DOHH2 (cell line): ENCODE results near the gene UBN1.

Experiments
- H3F3A ChIP-seq: fragments of 200-600 bp; sonication (generic), shearing (Covaris generic); 2 replicates; pipeline ENCODE4 v1.6.0; 2016; ENCODE audit warnings: antibody characterized with exemption, mild to moderate bottlenecking; ENCODE audit not compliant: control insufficient read depth, insufficient read depth
- H3K27ac ChIP-seq: fragments of 200-600 bp; sonication (generic); 2 replicates; pipeline ENCODE4 v1.5.1; 2014; ENCODE audit warnings: low read depth, mild to moderate bottlenecking, low read length, moderate library complexity
- H3K27me3 ChIP-seq: fragments of 200-600 bp; sonication (generic); 2 replicates; pipeline ENCODE4 v1.6.1; 2014; ENCODE audit warnings: mild to moderate bottlenecking, low read length, mixed read lengths; ENCODE audit not compliant: control insufficient read depth
- H3K36me3 ChIP-seq: fragments of 200-600 bp; sonication (generic); 2 replicates; pipeline ENCODE4 v1.6.1; 2014; ENCODE audit warnings: mild to moderate bottlenecking, low read length, moderate library complexity, mixed read lengths; ENCODE audit not compliant: control insufficient read depth
- H3K4me1 ChIP-seq: fragments of 200-600 bp; sonication (generic); 2 replicates; pipeline ENCODE4 v1.6.1; 2014; ENCODE audit warnings: mild to moderate bottlenecking, low read length, mixed read lengths; ENCODE audit not compliant: control insufficient read depth
- H3K4me2 ChIP-seq: fragments of 200-600 bp; sonication (generic); 2 replicates; pipeline ENCODE4 v1.6.0; 2014; ENCODE audit warnings: mild to moderate bottlenecking, low read length, moderate library complexity
- H3K4me3 ChIP-seq: fragments of 200-600 bp; sonication (generic); 2 replicates; pipeline ENCODE4 v1.5.1; 2014; ENCODE audit warnings: mild to moderate bottlenecking, low read length, mixed read lengths
- H3K79me2 ChIP-seq: fragments of 200-600 bp; sonication (generic); 2 replicates; pipeline ENCODE4 v1.6.1; 2014; ENCODE audit warnings: mild to moderate bottlenecking, low read length, mixed read lengths; ENCODE audit not compliant: control insufficient read depth
- H3K9me2 ChIP-seq: fragments of 200-600 bp; sonication (generic); replicated peaks from 2 replicates; pipeline ENCODE4 v1.6.1; 2014; ENCODE audit warnings: mild to moderate bottlenecking, low read length, mixed read lengths; ENCODE audit not compliant: control insufficient read depth
- H3K9me3 ChIP-seq: fragments of 200-600 bp; sonication (generic); 2 replicates; pipeline ENCODE4 v1.6.1; 2014; ENCODE audit warnings: antibody characterized with exemption, low read length, mixed read lengths; ENCODE audit not compliant: control insufficient read depth, insufficient read depth
- H4K20me1 ChIP-seq: fragments of 200-600 bp; sonication (generic); 2 replicates; pipeline ENCODE4 v1.6.0; 2014; ENCODE audit warnings: low read depth, mild to moderate bottlenecking, antibody characterized with exemption, low read length, moderate library complexity; ENCODE audit not compliant: control insufficient read depth, insufficient read depth
- CTCF ChIP-seq: fragments of 200-600 bp; sonication (generic); IDR thresholded peaks from one replicate; pipeline ENCODE4 v1.5.1; 2014; ENCODE audit warnings: antibody characterized with exemption, mild to moderate bottlenecking, low read depth, low read length; ENCODE audit not compliant: poor library complexity, severe bottlenecking
- EZH2phosphoT487 ChIP-seq: fragments of 200-600 bp; sonication (generic); IDR thresholded peaks from 2 replicates; pipeline ENCODE4 v1.6.1; 2017; ENCODE audit warnings: borderline replicate concordance, mild to moderate bottlenecking, antibody characterized with exemption, low read length, moderate library complexity, mixed read lengths

Gene UBN1

DNA sequence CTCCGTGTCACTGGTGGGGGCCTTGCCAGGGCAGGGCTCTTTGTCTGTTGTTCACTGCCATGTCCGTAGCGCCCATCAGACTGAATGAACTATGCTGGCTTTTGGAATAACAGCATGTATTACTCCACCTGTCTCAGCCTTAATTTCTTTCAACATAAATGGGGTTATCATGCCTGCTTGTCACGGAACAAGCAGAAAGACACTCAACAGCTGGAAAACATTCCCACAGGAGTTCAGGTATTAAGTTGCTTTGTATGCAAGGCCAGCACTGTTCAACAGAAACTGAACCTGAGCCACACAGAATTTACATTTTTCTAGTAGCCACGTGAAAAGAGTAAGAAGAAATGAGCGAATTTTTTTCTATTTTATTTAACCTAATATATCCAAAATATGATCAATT, 76.6 kb downstream of the UBN1 start:
- Histone ChIP-seq H3K9me2 (no peaks in the 10 kb centered on the region), H3K4me3 (no peak overlapping the region), H3K36me3 (no peaks in the 10 kb centered on the region), H3K27me3 (no peaks in the 10 kb centered on the region), H3K79me2 (no peaks in the 10 kb centered on the region), H3K4me1 (no peaks in the 10 kb centered on the region), H4K20me1 (no peaks in the 10 kb centered on the region), H3K27ac (no peak overlapping the region), H3K4me2 (no peak overlapping the region), H3F3A (no peaks in the 10 kb centered on the region), H3K9me3 (peaks cover 14% of the 10 kb centered on the region)
- TF ChIP-seq EZH2phosphoT487 (no peak), CTCF (no peak)

GRCh38 chr16:4924593-4925292, 77.5 kb downstream of the UBN1 start:
- no peak overlapping the region for H3K27ac ChIP-seq
- no peaks in the 10 kb centered on the region for H3K79me2 ChIP-seq
- TF ChIP-seq CTCF, result no peak
- no peaks in the 10 kb centered on the region for H3F3A ChIP-seq
- H3K9me2 ChIP-seq, result no peaks in the 10 kb centered on the region
- H3K4me2 ChIP-seq, result no peak overlapping the region
- H3K4me3 ChIP-seq, result no peak overlapping the region
- H4K20me1 ChIP-seq, result no peaks in the 10 kb centered on the region
- no peaks in the 10 kb centered on the region for H3K27me3 ChIP-seq
- H3K9me3 ChIP-seq, result peaks cover 14% of the 10 kb centered on the region
- no peaks in the 10 kb centered on the region for H3K4me1 ChIP-seq
- H3K36me3 ChIP-seq, result no peaks in the 10 kb centered on the region

- TF ChIP-seq CTCF (no peak), EZH2phosphoT487 (no peak)
- Histone ChIP-seq H3K9me2 (no peaks in the 10 kb centered on the region), H3K27ac (no peak overlapping the region), H3F3A (no peaks in the 10 kb centered on the region), H4K20me1 (no peaks in the 10 kb centered on the region), H3K27me3 (no peaks in the 10 kb centered on the region), H3K9me3 (peaks cover 14% of the 10 kb centered on the region), H3K36me3 (no peaks in the 10 kb centered on the region), H3K4me2 (no peak overlapping the region), H3K4me3 (no peak overlapping the region), H3K4me1 (no peaks in the 10 kb centered on the region), H3K79me2 (no peaks in the 10 kb centered on the region)
Measured at GRCh38 chr16:4925293-4925607, 78.0 kb downstream of the UBN1 start.
